IMR-90 (cell line): ENCODE results near the gene FANCF. TPM values are rescaled to one million over a fixed set of nuclear protein-coding genes. Genes with fewer than 3 reads are reported as not detected.

Experiments
- ATAC-seq: fragments of 200-7000 bp; cut with Tn5 transposase; 2 replicates; pipeline ENCODE4 v1.9.1; 2020; ENCODE audit warnings: low read depth, mild to moderate bottlenecking, moderate library complexity
- BruUV-seq: library from RNA; stranded (reverse); fragments of 400-500 nt; replicated peaks from 2 replicates; lab custom pipeline; 2021; lab: Mats Ljungman, UMichigan
- CTCF ChIA-PET: fragments of 300-600 bp; formaldehyde crosslinking; extraction: SDS; loops from one replicate; lab custom pipeline; 2021; ENCODE audit warnings: antibody characterized with exemption; lab: Yijun Ruan, JAX
- POLR2A ChIA-PET: fragments of 300-600 bp; sonication (Branson Sonifier 250); formaldehyde crosslinking; loops from one replicate; lab custom pipeline; 2022; ENCODE audit warnings: antibody characterized with exemption; ENCODE audit not compliant: unreplicated experiment; lab: Charles Lee
- DNase-seq: peaks from one replicate; pipeline ENCODE4 v3.0.0; 2013
- H2AFZ ChIP-seq: replicated peaks from 2 replicates; pipeline ENCODE3; 2013; ENCODE audit warnings: low read length, mild to moderate bottlenecking; ENCODE audit not compliant: poor library complexity
- H2AK5ac ChIP-seq: 2 replicates; pipeline ENCODE4 v1.6.1; 2013; ENCODE audit warnings: low read depth, low read length, inconsistent platforms
- H2AK9ac ChIP-seq: replicated peaks from 2 replicates; pipeline ENCODE3; 2013; ENCODE audit warnings: mild to moderate bottlenecking, low read depth, low read length, moderate library complexity; ENCODE audit not compliant: poor library complexity
- H2BK120ac ChIP-seq: 2 replicates; pipeline ENCODE4 v1.6.1; 2013; ENCODE audit warnings: low read depth, low read length, inconsistent platforms
- H2BK15ac ChIP-seq: 3 replicates; pipeline ENCODE4 v1.6.1; 2013; ENCODE audit warnings: low read depth, low read length, inconsistent platforms
- H2BK20ac ChIP-seq: 2 replicates; pipeline ENCODE4 v1.6.1; 2013; ENCODE audit warnings: low read depth, mild to moderate bottlenecking, inconsistent platforms, low read length, moderate library complexity
- H2BK5ac ChIP-seq: 2 replicates; pipeline ENCODE4 v1.6.1; 2013; ENCODE audit warnings: mild to moderate bottlenecking, low read depth, low read length, inconsistent platforms; ENCODE audit not compliant: poor library complexity, severe bottlenecking
- H3K14ac ChIP-seq: replicated peaks from 2 replicates; pipeline ENCODE4 v1.6.1; 2013; ENCODE audit warnings: low read depth, low read length, inconsistent platforms
- H3K18ac ChIP-seq: 2 replicates; pipeline ENCODE4 v1.6.1; 2013; ENCODE audit warnings: low read depth, low read length, control low read depth
- H3K23ac ChIP-seq: 2 replicates; pipeline ENCODE4 v1.6.1; 2013; ENCODE audit warnings: low read depth, low read length, inconsistent platforms
- H3K27ac ChIP-seq: 2 replicates; pipeline ENCODE4 v1.5.1; 2013; ENCODE audit warnings: mild to moderate bottlenecking, control low read depth, low read length; ENCODE audit not compliant: insufficient read depth
- H3K27me3 ChIP-seq: 2 replicates; pipeline ENCODE4 v1.6.1; 2013; ENCODE audit warnings: low read length; ENCODE audit not compliant: control insufficient read depth, insufficient read depth
- H3K36me3 ChIP-seq: 2 replicates; pipeline ENCODE4 v1.6.1; 2013; ENCODE audit warnings: low read length, mixed read lengths; ENCODE audit not compliant: control insufficient read depth, insufficient read depth
- H3K4ac ChIP-seq: 2 replicates; pipeline ENCODE4 v1.6.1; 2013; ENCODE audit warnings: low read depth, low read length, inconsistent platforms
- H3K4me1 ChIP-seq: 2 replicates; pipeline ENCODE4 v1.6.1; 2013; ENCODE audit warnings: low read length, mixed read lengths; ENCODE audit not compliant: control insufficient read depth, insufficient read depth
- H3K4me2 ChIP-seq: 2 replicates; pipeline ENCODE4 v1.6.1; 2013; ENCODE audit warnings: low read depth, mild to moderate bottlenecking, control low read depth, low read length, moderate library complexity
- H3K4me3 ChIP-seq: 2 replicates; pipeline ENCODE4 v1.5.1; 2013; ENCODE audit warnings: low read depth, mild to moderate bottlenecking, control low read depth, low read length, moderate library complexity; ENCODE audit not compliant: insufficient read depth
- H3K56ac ChIP-seq: 2 replicates; pipeline ENCODE4 v1.6.1; 2013; ENCODE audit warnings: low read length, inconsistent platforms; ENCODE audit not compliant: insufficient read depth; ENCODE audit errors: extremely low read depth
- H3K79me1 ChIP-seq, 2 experiments: 2 replicates each; pipeline ENCODE4 v1.6.1; 2013; ENCODE audit warnings: low read length in 2 of 2, inconsistent platforms in 1 of 2, low read depth in 1 of 2
- H3K9ac ChIP-seq: 2 replicates; pipeline ENCODE4 v1.6.1; 2013; ENCODE audit warnings: low read depth, low read length, control low read depth
- H3K9me1 ChIP-seq: 2 replicates; pipeline ENCODE4 v1.6.1; 2013; ENCODE audit warnings: low read length, inconsistent platforms; ENCODE audit not compliant: insufficient read depth
- H3K9me3 ChIP-seq: 2 replicates; pipeline ENCODE4 v1.6.1; 2013; ENCODE audit warnings: low read length; ENCODE audit not compliant: control insufficient read depth, insufficient read depth
- H4K20me1 ChIP-seq: 2 replicates; pipeline ENCODE4 v1.6.1; 2013; ENCODE audit warnings: low read length, inconsistent platforms; ENCODE audit not compliant: insufficient read depth
- H4K5ac ChIP-seq: 2 replicates; pipeline ENCODE4 v1.6.1; 2013; ENCODE audit warnings: mild to moderate bottlenecking, low read depth, low read length, control low read depth
- H4K8ac ChIP-seq, 2 experiments: 2 replicates each; pipeline ENCODE4 v1.6.1; 2013; ENCODE audit warnings: low read depth in 2 of 2, low read length in 2 of 2, control low read depth in 1 of 2, inconsistent platforms in 1 of 2
- H4K91ac ChIP-seq: 2 replicates; pipeline ENCODE4 v1.6.1; 2013; ENCODE audit warnings: low read depth, low read length, inconsistent platforms; ENCODE audit not compliant: insufficient read depth
- CHD1 ChIP-seq: IDR thresholded peaks from 2 replicates; pipeline ENCODE4 v1.6.1; 2012; ENCODE audit warnings: low read depth, low read length, improper control_type of control experiment
- MAFK ChIP-seq: IDR thresholded peaks from 2 replicates; pipeline ENCODE4 v1.6.1; 2012; ENCODE audit warnings: low read depth, low read length, improper control_type of control experiment
- MAZ ChIP-seq: IDR thresholded peaks from 2 replicates; pipeline ENCODE4 v1.6.1; 2012; ENCODE audit warnings: low read depth, mild to moderate bottlenecking, low read length, improper control_type of control experiment, moderate library complexity, borderline replicate concordance
- MXI1 ChIP-seq: IDR thresholded peaks from 2 replicates; pipeline ENCODE4 v1.6.1; 2012; ENCODE audit warnings: low read depth, mild to moderate bottlenecking, low read length, moderate library complexity, borderline replicate concordance
- RCOR1 ChIP-seq: IDR thresholded peaks from 2 replicates; pipeline ENCODE4 v1.6.1; 2012; ENCODE audit warnings: mild to moderate bottlenecking, low read length, improper control_type of control experiment; ENCODE audit not compliant: insufficient replicate concordance
- RFX5 ChIP-seq: IDR thresholded peaks from 2 replicates; pipeline ENCODE4 v1.8.0; 2012; ENCODE audit warnings: low read depth, mild to moderate bottlenecking, low read length, moderate library complexity
- SMC3 ChIP-seq: fragments of 150-350 bp; IDR thresholded peaks from 2 replicates; pipeline ENCODE4 v1.6.1; 2016; ENCODE audit warnings: low read depth, mild to moderate bottlenecking, antibody characterized with exemption, low read length, moderate library complexity
- USF2 ChIP-seq: fragments of 150-350 bp; IDR thresholded peaks from 2 replicates; pipeline ENCODE4 v1.6.1; 2017; ENCODE audit warnings: mild to moderate bottlenecking, antibody characterized with exemption, low read length, low read depth
- WGBS, 2 experiments: methylation state at CpG; one replicate each; pipeline versions ENCODE4 v1.1.5 to v1.1.7; 2013; ENCODE audit warnings: missing lambda C conversion rate in 2 of 2; ENCODE audit not compliant: insufficient read length in 1 of 2; ENCODE audit errors: extremely low coverage in 2 of 2; 5-methylcytosine and 5-hydroxymethylcytosine counted together
- dilution Hi-C: fragments of 300-500 bp; cut with HindIII; formaldehyde crosslinking; loops from one replicate; pipeline ENCODE4 v1.14.3; 2018; ENCODE audit warnings: low sequenced_read_pairs; ENCODE audit not compliant: unreplicated experiment
- in situ Hi-C: fragments of 300-500 bp; cut with MboI; formaldehyde crosslinking; loops from 3 replicates; pipeline ENCODE4 v1.14.3; 2019; ENCODE audit warnings: low sequenced_read_pairs, inconsistent platforms, mixed read lengths
- intact Hi-C: fragments of 100-400 bp; cut with micrococcal nuclease; formaldehyde crosslinking; loops from 2 replicates; pipeline ENCODE4 v1.10.0; 2022
- polyA plus RNA-seq, 3 experiments: library from polyadenylated mRNA; depleted of rRNA; stranded (reverse); fragments of >200 nt; gene quantifications; 2 replicates each; pipeline ENCODE4 v1.2.3, GENCODE V29; 2012; ENCODE audit warnings: low replicate concordance in 1 of 3
- total RNA-seq: library from RNA; depleted of rRNA; stranded (reverse); fragments of >200 nt; gene quantifications from 2 replicates; pipeline ENCODE4 v1.2.3, GENCODE V29; 2012

FANCF gene
- total and polyA plus RNA-seq, 2 of the 4 experiments (the other 2 are of a cell fraction): 3.3 to 5.6 TPM

- H3K18ac ChIP-seq: no peak overlapping the region
- H3K9me3 ChIP-seq: no peaks in the 10 kb centered on the region
- no peak overlapping the region for H3K4ac ChIP-seq
- TF ChIP-seq USF2: no peak
- TF ChIP-seq SMC3: no peak
- TF ChIP-seq MAFK: no peak
- no peak for TF ChIP-seq MAZ
- TF ChIP-seq CHD1: no peak
- TF ChIP-seq RCOR1: no peak
- TF ChIP-seq RFX5: no peak
- no peak for TF ChIP-seq MXI1
- no peak overlapping the region for H2AFZ ChIP-seq
- no peak overlapping the region for H4K8ac ChIP-seq
- no TSS peak for BruUV-seq
- H4K20me1 ChIP-seq: no peaks in the 10 kb centered on the region
- H3K27ac ChIP-seq: no peak overlapping the region
- H2AK5ac ChIP-seq: no peak overlapping the region
- no peak overlapping the region for H2AK9ac ChIP-seq
- no peak for DNase-seq
- in situ Hi-C loops (no loop called here), dilution Hi-C loops (no loop called here), intact Hi-C loops (no loop called here)
- no peaks in the 10 kb centered on the region for H3K4me1 ChIP-seq
- no peak overlapping the region for H2BK120ac ChIP-seq
- no peak overlapping the region for H3K4me3 ChIP-seq
- POLR2A ChIA-PET: no interaction called here
- CTCF ChIA-PET: no interaction called here
- no peak overlapping the region for H3K9ac ChIP-seq
- WGBS, 2 experiments: no CpG with 5 or more reads among the region's 1 CpG
- no peak overlapping the region for H3K14ac ChIP-seq
- no peak overlapping the region for H4K5ac ChIP-seq
- H3K79me1 ChIP-seq: no peaks in the 10 kb centered on the region
- no peak overlapping the region for H3K56ac ChIP-seq
- no peak overlapping the region for H2BK15ac ChIP-seq
- no peak overlapping the region for H2BK5ac ChIP-seq
- no peak overlapping the region for H2BK20ac ChIP-seq
- H4K91ac ChIP-seq: no peak overlapping the region
- no peaks in the 10 kb centered on the region for H3K27me3 ChIP-seq
- H3K23ac ChIP-seq: no peak overlapping the region
- H3K4me2 ChIP-seq: no peak overlapping the region
- no peak for ATAC-seq
- no peaks in the 10 kb centered on the region for H3K36me3 ChIP-seq
- H3K9me1 ChIP-seq: no peaks in the 10 kb centered on the region
Observed at GRCh38 chr11:22603933-22604332, 21.7 kb downstream of the FANCF start.
